Heart left ventricle (tissue), 13 donors: ENCODE data around the gene SAMD11.
A peak's percentile ranks its signal among the peaks of the same experiment; 100 is the strongest.

Experiments
- POLR2A ChIP-seq, 2 donors: fragments of 450-650 bp; IDR thresholded peaks; one replicate each; pipeline ENCODE4 v1.6.1; 2017; ENCODE audit warnings: antibody characterized with exemption in 2 of 2, mild to moderate bottlenecking in 2 of 2, moderate library complexity in 2 of 2
- TF ChIP-seq, protein P1 (sequence below), 12 donors: fragments of 200-600 bp; sonication (generic) in 4 of 12; IDR thresholded peaks; one replicate each; pipeline versions ENCODE4 v1.5.0 to v1.8.0; 2018 to 2022; ENCODE audit warnings: antibody characterized with exemption in 12 of 12, mild to moderate bottlenecking in 5 of 12
- donor health status: ischemic (EF 13 %, LVEDD 7.1; RV severe dilation, severe dysfunction).
- donor health status: DM: no; HTN: yes; CAD: no.
- donor health status: DM: no; HTN: no; CAD: no.
- donor health status: ischemic (EF 25% LVEDD 6.9; RV normal size, moderate dysfunction).
- donor health status: ischemic (EF 25% LVEDD 5.7; RV mildly dilated, moderate dysfunction).
- donor health status: ischemic (EF 35%, LVEDD 5.7; RV mildly dilated, moderate dysfunction).
- donor health status: nonischemic (EF 11% LVEDD 7.7; RV severe dilation, severe dysfunction).
- donor health status: DM: yes; HTN: yes; CAD: no.
- donor health status: PGD.
- donor health status: ischemic (EF 29% LVEDD 5.4; RV normal size, mild dysfunction).
- donor health status: nonischemic (EF 23%, LVEDD 6.1; RV moderate dilation, normal function).

DNA sequence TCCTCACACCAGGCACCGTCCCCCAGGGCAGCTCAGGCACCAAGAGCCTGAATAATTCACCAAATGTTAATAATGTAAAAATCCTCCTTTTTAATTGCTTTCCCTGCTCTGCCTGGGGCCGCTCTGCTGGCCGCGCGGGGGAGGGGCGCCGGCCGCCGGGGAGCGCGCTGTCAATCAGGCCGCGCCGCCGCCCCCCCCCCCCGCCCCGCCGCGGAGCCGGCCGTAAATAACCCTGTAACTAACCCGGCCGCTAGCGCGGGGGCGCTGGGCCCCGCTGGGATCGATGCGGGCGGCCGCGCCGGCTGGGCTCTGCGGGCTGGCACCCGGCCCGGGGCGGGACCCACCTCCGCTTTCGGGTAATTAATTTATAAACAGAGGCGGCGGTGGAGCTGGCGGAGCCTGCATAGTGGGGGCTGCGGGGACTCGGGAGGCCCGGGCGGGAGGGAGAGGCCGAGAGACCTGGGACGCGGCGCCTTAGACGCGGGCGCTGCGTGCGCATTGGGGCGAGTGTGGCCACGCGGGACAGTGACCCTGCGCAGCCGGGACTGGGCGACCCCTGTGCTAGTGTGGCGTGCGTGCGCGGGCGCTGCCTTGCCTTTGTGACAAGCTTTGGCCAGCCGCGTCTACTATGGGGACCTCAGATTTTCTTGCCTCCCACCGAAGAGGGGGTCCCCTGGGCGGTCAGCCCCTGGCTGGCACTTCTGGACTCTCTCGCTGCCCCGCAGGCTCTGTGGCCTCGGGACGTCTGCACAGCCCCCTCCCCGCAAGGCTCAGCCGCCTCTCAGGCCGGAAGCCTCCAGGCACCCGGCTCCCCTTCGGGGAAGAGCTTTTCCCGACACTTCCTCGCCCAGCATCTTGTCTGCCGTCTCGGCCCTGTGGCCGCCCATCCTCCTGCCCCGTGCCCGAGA lies 16.6 kb downstream of the SAMD11 start:
- TF ChIP-seq, protein P1, sequence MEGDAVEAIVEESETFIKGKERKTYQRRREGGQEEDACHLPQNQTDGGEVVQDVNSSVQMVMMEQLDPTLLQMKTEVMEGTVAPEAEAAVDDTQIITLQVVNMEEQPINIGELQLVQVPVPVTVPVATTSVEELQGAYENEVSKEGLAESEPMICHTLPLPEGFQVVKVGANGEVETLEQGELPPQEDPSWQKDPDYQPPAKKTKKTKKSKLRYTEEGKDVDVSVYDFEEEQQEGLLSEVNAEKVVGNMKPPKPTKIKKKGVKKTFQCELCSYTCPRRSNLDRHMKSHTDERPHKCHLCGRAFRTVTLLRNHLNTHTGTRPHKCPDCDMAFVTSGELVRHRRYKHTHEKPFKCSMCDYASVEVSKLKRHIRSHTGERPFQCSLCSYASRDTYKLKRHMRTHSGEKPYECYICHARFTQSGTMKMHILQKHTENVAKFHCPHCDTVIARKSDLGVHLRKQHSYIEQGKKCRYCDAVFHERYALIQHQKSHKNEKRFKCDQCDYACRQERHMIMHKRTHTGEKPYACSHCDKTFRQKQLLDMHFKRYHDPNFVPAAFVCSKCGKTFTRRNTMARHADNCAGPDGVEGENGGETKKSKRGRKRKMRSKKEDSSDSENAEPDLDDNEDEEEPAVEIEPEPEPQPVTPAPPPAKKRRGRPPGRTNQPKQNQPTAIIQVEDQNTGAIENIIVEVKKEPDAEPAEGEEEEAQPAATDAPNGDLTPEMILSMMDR (IDR thresholded peaks at IDR 0.05) = peak in 5 of 12 donors; percentile 19 to 40 (median 36)
- no peak for TF ChIP-seq POLR2A (IDR thresholded peaks at IDR 0.05)
